Measurements from ENCODE around the gene PHF21A.
"Not testable (repeated sequence)": the region's sequence is repeated elsewhere in the genome, so short reads cannot be mapped to it uniquely, and the experiment has no call there.

Gene PHF21A

GRCh38 chr11:46015941-46016340, 105.3 kb downstream of the PHF21A start:
- H3K4ac ChIP-seq (ENCODE audit: low read depth in 1 of 2, low read length in 2 of 2): no peak overlapping the region

DNA sequence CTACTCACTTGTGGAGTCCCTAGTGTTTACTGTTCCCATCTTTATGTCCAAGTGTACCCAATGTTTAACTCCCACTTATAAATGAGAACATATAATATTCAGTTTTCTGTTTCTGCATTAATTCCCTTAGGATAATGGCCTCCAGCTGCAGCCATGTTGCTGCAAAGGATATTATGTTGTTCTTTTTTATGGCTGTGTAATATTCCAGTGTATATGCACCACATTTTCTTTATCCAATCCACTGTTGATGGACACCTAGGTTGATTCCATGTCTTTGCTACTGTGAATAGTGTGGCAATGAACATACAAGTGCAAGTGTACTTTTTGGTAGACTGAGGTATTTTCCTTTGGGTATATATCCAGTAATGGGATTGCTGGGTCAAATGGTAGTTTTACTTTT, 107.1 kb downstream of the PHF21A start:
- H3K4me3 ChIP-seq (ENCODE audit: insufficient read depth in 1 of 2, low read depth in 1 of 2, low read length in 2 of 2); H3K23ac ChIP-seq (ENCODE audit: low read length in 2 of 2); H2AK5ac ChIP-seq (ENCODE audit: low read length, severe bottlenecking); H3K18ac ChIP-seq (ENCODE audit: low read depth in 1 of 2, low read length in 2 of 2); H2AFZ ChIP-seq (ENCODE audit: low read depth, low read length); H2BK120ac ChIP-seq (ENCODE audit: low read depth, low read length); H3K14ac ChIP-seq (ENCODE audit: low read length in 2 of 2); H3K27ac ChIP-seq (ENCODE audit: low read length, poor library complexity, severe bottlenecking); H3K36me3 ChIP-seq (ENCODE audit: control insufficient read depth in 1 of 2, insufficient read depth in 2 of 2, low read depth in 1 of 2, low read length in 2 of 2); H2BK12ac ChIP-seq (ENCODE audit: low read length in 2 of 2); H3K4me1 ChIP-seq (ENCODE audit: control insufficient read depth, insufficient read depth, low read depth, low read length); H4K91ac ChIP-seq (ENCODE audit: low read length); H3K9me3 ChIP-seq (ENCODE audit: control insufficient read depth, low read length); H4K8ac ChIP-seq (ENCODE audit: low read length); H2BK5ac ChIP-seq (ENCODE audit: low read depth, low read length, poor library complexity, severe bottlenecking); H3K79me1 ChIP-seq (replicated peaks; ENCODE audit: low read length, poor library complexity, severe bottlenecking); H3K9ac ChIP-seq (ENCODE audit: low read length); DNase-seq; H3K27me3 ChIP-seq (ENCODE audit: control insufficient read depth in 1 of 2, insufficient read depth in 1 of 2, low read length in 2 of 2); H2BK15ac ChIP-seq (ENCODE audit: low read depth, poor library complexity, severe bottlenecking); H3K4ac ChIP-seq (ENCODE audit: low read depth in 1 of 2, low read length in 2 of 2); H3K4me2 ChIP-seq (ENCODE audit: low read length, poor library complexity, severe bottlenecking): not testable (repeated sequence)

More at GRCh38 chr11:46015941-46016340, 105.3 kb downstream of the PHF21A start:
- Histone ChIP-seq H3K27me3 (ENCODE audit: control insufficient read depth in 1 of 2, insufficient read depth in 1 of 2, low read length in 2 of 2) (no peaks in the 10 kb centered on the region), H3K79me1 (replicated peaks; ENCODE audit: low read length, poor library complexity, severe bottlenecking) (peaks cover 10% of the 10 kb centered on the region), H2AFZ (ENCODE audit: low read depth, low read length) (no peak overlapping the region), H3K9me3 (ENCODE audit: control insufficient read depth, low read length) (no peaks in the 10 kb centered on the region), H4K91ac (ENCODE audit: low read length) (no peak overlapping the region), H3K14ac (ENCODE audit: low read length in 2 of 2) (no peak overlapping the region), H3K18ac (ENCODE audit: low read depth in 1 of 2, low read length in 2 of 2) (no peak overlapping the region), H3K4me3 (ENCODE audit: insufficient read depth in 1 of 2, low read depth in 1 of 2, low read length in 2 of 2) (no peak overlapping the region), H3K23ac (ENCODE audit: low read length in 2 of 2) (no peak overlapping the region), H2BK12ac (ENCODE audit: low read length in 2 of 2) (no peak overlapping the region), H3K36me3 (ENCODE audit: control insufficient read depth in 1 of 2, insufficient read depth in 2 of 2, low read depth in 1 of 2, low read length in 2 of 2) (peaks cover 4 to 5% of the 10 kb centered on the region in 2 experiments), H3K4me1 (ENCODE audit: control insufficient read depth, insufficient read depth, low read depth, low read length) (peaks cover 1% of the 10 kb centered on the region), H3K27ac (ENCODE audit: low read length, poor library complexity, severe bottlenecking) (no peak overlapping the region), H4K8ac (ENCODE audit: low read length) (no peak overlapping the region), H2BK120ac (ENCODE audit: low read depth, low read length) (no peak overlapping the region), H2BK15ac (ENCODE audit: low read depth, poor library complexity, severe bottlenecking) (no peak overlapping the region), H2AK5ac (ENCODE audit: low read length, severe bottlenecking) (no peak overlapping the region), H3K9ac (ENCODE audit: low read length) (no peak overlapping the region), H2BK5ac (ENCODE audit: low read depth, low read length, poor library complexity, severe bottlenecking) (no peak overlapping the region), H3K4me2 (ENCODE audit: low read length, poor library complexity, severe bottlenecking) (no peak overlapping the region)
- peak; percentile 44 for DNase-seq
- no CpG with 5 or more reads among the region's 1 CpG for WGBS

GRCh38 chr11:46012185-46012584, 109.1 kb downstream of the PHF21A start:
- Histone ChIP-seq H3K9ac (ENCODE audit: low read length) (no peak overlapping the region), H3K4me2 (ENCODE audit: low read length, poor library complexity, severe bottlenecking) (no peak overlapping the region), H3K18ac (ENCODE audit: low read depth in 1 of 2, low read length in 2 of 2) (no peak overlapping the region), H2BK120ac (ENCODE audit: low read depth, low read length) (no peak overlapping the region), H2BK5ac (ENCODE audit: low read depth, low read length, poor library complexity, severe bottlenecking) (no peak overlapping the region), H3K23ac (ENCODE audit: low read length in 2 of 2) (no peak overlapping the region), H3K4me1 (ENCODE audit: control insufficient read depth, insufficient read depth, low read depth, low read length) (no peaks in the 10 kb centered on the region), H2BK15ac (ENCODE audit: low read depth, poor library complexity, severe bottlenecking) (no peak overlapping the region), H4K8ac (ENCODE audit: low read length) (no peak overlapping the region), H3K27ac (ENCODE audit: low read length, poor library complexity, severe bottlenecking) (no peak overlapping the region), H3K79me1 (replicated peaks; ENCODE audit: low read length, poor library complexity, severe bottlenecking) (peaks cover 11% of the 10 kb centered on the region), H3K4ac (ENCODE audit: low read depth in 1 of 2, low read length in 2 of 2) (no peak overlapping the region), H3K9me3 (ENCODE audit: control insufficient read depth, low read length) (no peaks in the 10 kb centered on the region), H2AK5ac (ENCODE audit: low read length, severe bottlenecking) (no peak overlapping the region), H3K27me3 (ENCODE audit: control insufficient read depth in 1 of 2, insufficient read depth in 1 of 2, low read length in 2 of 2) (no peaks in the 10 kb centered on the region), H4K91ac (ENCODE audit: low read length) (no peak overlapping the region), H2AFZ (ENCODE audit: low read depth, low read length) (no peak overlapping the region), H3K4me3 (ENCODE audit: insufficient read depth in 1 of 2, low read depth in 1 of 2, low read length in 2 of 2) (no peak overlapping the region), H3K14ac (ENCODE audit: low read length in 2 of 2) (no peak overlapping the region), H2BK12ac (ENCODE audit: low read length in 2 of 2) (no peak overlapping the region), H3K36me3 (ENCODE audit: control insufficient read depth in 1 of 2, insufficient read depth in 2 of 2, low read depth in 1 of 2, low read length in 2 of 2) (peaks cover 0 to 4% of the 10 kb centered on the region in 2 experiments)
- WGBS: no CpG with 5 or more reads among the region's 2 CpGs
- no peak for DNase-seq

DNA sequence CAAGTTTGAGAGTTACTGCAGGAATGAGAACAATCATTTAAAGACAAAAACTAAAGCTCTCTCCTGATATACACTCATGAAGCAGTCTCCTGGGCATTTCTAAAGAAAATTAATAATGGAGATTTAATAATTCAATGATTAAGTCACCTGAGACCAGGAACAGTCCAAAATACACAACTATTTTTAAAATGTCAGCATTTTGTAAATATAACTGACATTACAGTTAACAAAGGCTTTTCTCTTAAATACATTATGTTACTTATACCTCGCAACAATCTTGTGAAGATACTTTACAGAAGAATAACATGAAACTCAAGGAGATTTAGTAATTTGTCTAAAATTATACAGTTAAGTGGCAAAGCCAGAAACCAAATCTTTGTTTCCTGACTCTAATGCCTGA, 111.2 kb downstream of the PHF21A start:
- Histone ChIP-seq H3K9ac (ENCODE audit: low read length) (peak overlapping the region; percentile 45), H3K14ac (ENCODE audit: low read length in 2 of 2) (no peak overlapping the region), H2BK120ac (ENCODE audit: low read depth, low read length) (no peak overlapping the region), H2BK15ac (ENCODE audit: low read depth, poor library complexity, severe bottlenecking) (no peak overlapping the region), H2AFZ (ENCODE audit: low read depth, low read length) (no peak overlapping the region), H2BK5ac (ENCODE audit: low read depth, low read length, poor library complexity, severe bottlenecking) (no peak overlapping the region), H3K27ac (ENCODE audit: low read length, poor library complexity, severe bottlenecking) (no peak overlapping the region), H3K36me3 (ENCODE audit: control insufficient read depth in 1 of 2, insufficient read depth in 2 of 2, low read depth in 1 of 2, low read length in 2 of 2) (peaks cover 0 to 7% of the 10 kb centered on the region in 2 experiments), H3K23ac (ENCODE audit: low read length in 2 of 2) (no peak overlapping the region), H3K4me1 (ENCODE audit: control insufficient read depth, insufficient read depth, low read depth, low read length) (no peaks in the 10 kb centered on the region), H3K4ac (ENCODE audit: low read depth in 1 of 2, low read length in 2 of 2) (no peak overlapping the region), H3K79me1 (replicated peaks; ENCODE audit: low read length, poor library complexity, severe bottlenecking) (peaks cover 11% of the 10 kb centered on the region), H3K4me3 (ENCODE audit: insufficient read depth in 1 of 2, low read depth in 1 of 2, low read length in 2 of 2) (no peak overlapping the region), H3K18ac (ENCODE audit: low read depth in 1 of 2, low read length in 2 of 2) (no peak overlapping the region), H4K8ac (ENCODE audit: low read length) (no peak overlapping the region), H3K27me3 (ENCODE audit: control insufficient read depth in 1 of 2, insufficient read depth in 1 of 2, low read length in 2 of 2) (no peaks in the 10 kb centered on the region), H4K91ac (ENCODE audit: low read length) (no peak overlapping the region), H3K4me2 (ENCODE audit: low read length, poor library complexity, severe bottlenecking) (no peak overlapping the region), H2BK12ac (ENCODE audit: low read length in 2 of 2) (no peak overlapping the region), H3K9me3 (ENCODE audit: control insufficient read depth, low read length) (no peaks in the 10 kb centered on the region), H2AK5ac (ENCODE audit: low read length, severe bottlenecking) (no peak overlapping the region)
- no CpG with 5 or more reads among the region's 1 CpG for WGBS
- no peak for DNase-seq
